Progenitor cell of endocrine pancreas (in vitro differentiated cells): ENCODE results near the gene ABHD17B. TPM values are rescaled to one million over a fixed set of nuclear protein-coding genes. Genes with fewer than 3 reads are reported as not detected.
A peak's percentile ranks its signal among the peaks of the same experiment; 100 is the strongest.

Source experiments
- DNase-seq: peaks from one replicate; pipeline ENCODE4 v3.0.0; 2021; ENCODE audit warnings: low spot score; ENCODE audit not compliant: unreplicated experiment
- H3K27ac Mint-ChIP-seq: 2 replicates; pipeline ENCODE4 v1.8.0; 2021; ENCODE audit warnings: mild to moderate bottlenecking, moderate library complexity, mixed read lengths
- H3K27me3 Mint-ChIP-seq: 2 replicates; pipeline ENCODE4 v1.8.0; 2021; ENCODE audit warnings: mixed read lengths
- H3K36me3 Mint-ChIP-seq: 2 replicates; pipeline ENCODE4 v1.8.0; 2022; ENCODE audit warnings: mixed read lengths; ENCODE audit not compliant: insufficient read depth
- H3K4me1 Mint-ChIP-seq: 2 replicates; pipeline ENCODE4 v1.8.0; 2021; ENCODE audit warnings: low read depth, mixed read lengths
- H3K4me3 Mint-ChIP-seq: 2 replicates; pipeline ENCODE4 v1.8.0; 2021; ENCODE audit warnings: low read depth, mild to moderate bottlenecking, moderate library complexity, mixed read lengths
- H3K9me3 Mint-ChIP-seq: 2 replicates; pipeline ENCODE4 v1.8.0; 2021; ENCODE audit warnings: low read depth, mixed read lengths
- CTCF ChIP-seq: fragments of 200-600 bp; sonication (generic); IDR thresholded peaks from one replicate; pipeline ENCODE4 v1.5.0; 2021; ENCODE audit warnings: antibody characterized with exemption, mild to moderate bottlenecking; ENCODE audit not compliant: unreplicated experiment
- total RNA-seq: library from RNA; stranded (reverse); gene quantifications from 2 replicates; pipeline ENCODE4 v1.2.1, GENCODE V29; 2021

The ABHD17B gene
- total RNA-seq, 1 donor from 2014 or later, result 38.3 TPM

GRCh38 chr9:71876829-71877228 lies 34.2 kb downstream of the ABHD17B start:
- peaks cover 22% of the 10 kb centered on the region for H3K36me3 Mint-ChIP-seq
- H3K27ac Mint-ChIP-seq, result no peak overlapping the region
- no peak for DNase-seq
- H3K9me3 Mint-ChIP-seq, result peaks cover 27% of the 10 kb centered on the region
- H3K4me1 Mint-ChIP-seq, result peaks cover 4% of the 10 kb centered on the region
- H3K27me3 Mint-ChIP-seq, result no peaks in the 10 kb centered on the region
- TF ChIP-seq CTCF, result no peak
- H3K4me3 Mint-ChIP-seq, result no peak overlapping the region

- Mint-ChIP-seq H3K27ac (no peak overlapping the region), H3K9me3 (peaks cover 24% of the 10 kb centered on the region), H3K4me1 (peaks cover 4% of the 10 kb centered on the region), H3K27me3 (no peaks in the 10 kb centered on the region), H3K4me3 (no peak overlapping the region), H3K36me3 (peaks cover 18% of the 10 kb centered on the region)
- TF ChIP-seq CTCF, result no peak
- no peak for DNase-seq
These were observed 34.9 kb downstream of the ABHD17B start for GRCh38 chr9:71876106-71876505.

GRCh38 chr9:71875345-71875744 lies 35.6 kb downstream of the ABHD17B start:
- H3K27ac Mint-ChIP-seq, result no peak overlapping the region
- no peak for DNase-seq
- no peaks in the 10 kb centered on the region for H3K27me3 Mint-ChIP-seq
- peaks cover 14% of the 10 kb centered on the region for H3K36me3 Mint-ChIP-seq
- TF ChIP-seq CTCF, result no peak
- H3K9me3 Mint-ChIP-seq, result peaks cover 19% of the 10 kb centered on the region
- peaks cover 4% of the 10 kb centered on the region for H3K4me1 Mint-ChIP-seq
- no peak overlapping the region for H3K4me3 Mint-ChIP-seq

GRCh38 chr9:71863631-71864030 lies 47.4 kb downstream of the ABHD17B start:
- peak overlapping the region; percentile 37 for H3K27ac Mint-ChIP-seq
- DNase-seq, result no peak
- H3K9me3 Mint-ChIP-seq, result peaks cover 18% of the 10 kb centered on the region
- no peak for TF ChIP-seq CTCF
- H3K4me1 Mint-ChIP-seq, result peaks cover 7% of the 10 kb centered on the region
- peaks cover 44% of the 10 kb centered on the region for H3K36me3 Mint-ChIP-seq
- no peaks in the 10 kb centered on the region for H3K27me3 Mint-ChIP-seq
- H3K4me3 Mint-ChIP-seq, result no peak overlapping the region

- no peak overlapping the region for H3K27ac Mint-ChIP-seq
- no peak overlapping the region for H3K4me3 Mint-ChIP-seq
- DNase-seq, result no peak
- peaks cover 5% of the 10 kb centered on the region for H3K4me1 Mint-ChIP-seq
- H3K9me3 Mint-ChIP-seq, result peaks cover 18% of the 10 kb centered on the region
- H3K36me3 Mint-ChIP-seq, result peaks cover 37% of the 10 kb centered on the region
- no peak for TF ChIP-seq CTCF
- H3K27me3 Mint-ChIP-seq, result no peaks in the 10 kb centered on the region
These were observed 49.4 kb downstream of the ABHD17B start for GRCh38 chr9:71861618-71862017.
